Right atrium auricular region (tissue), 2 donors: ENCODE measurements around the gene ATRN. TPM values are rescaled to one million over a fixed set of nuclear protein-coding genes. Genes with fewer than 3 reads are reported as not detected.

ENCODE experiments used
- DNase-seq: peaks from one replicate; pipeline ENCODE4 v3.0.0-alpha.2; 2019; ENCODE audit warnings: low spot score
- H3K27ac ChIP-seq, 2 donors: fragments of 200-600 bp; sonication (generic); 1 replicate in 1 of 2; 2 replicates in 1 of 2; pipeline ENCODE4 v1.5.1; 2016 to 2019
- H3K27me3 ChIP-seq, 2 donors: fragments of 200-600 bp; sonication (generic); one replicate each; pipeline versions ENCODE4 v1.5.1 to v1.6.0; 2017 to 2019
- H3K36me3 ChIP-seq: fragments of 200-600 bp; sonication (generic); one replicate; pipeline ENCODE4 v1.5.1; 2016
- H3K4me1 ChIP-seq, 2 donors: fragments of 200-600 bp; sonication (generic); one replicate each; pipeline versions ENCODE4 v1.5.1 to v1.6.0; 2017 to 2019
- H3K4me3 ChIP-seq, 2 donors: fragments of 200-600 bp; sonication (generic); 1 replicate in 1 of 2; 2 replicates in 1 of 2; pipeline ENCODE4 v1.5.1; 2017 to 2019; ENCODE audit warnings: mild to moderate bottlenecking in 1 of 2, moderate library complexity in 1 of 2
- H3K9me3 ChIP-seq, 2 donors: fragments of 200-600 bp; sonication (generic); one replicate each; pipeline ENCODE4 v1.5.1; 2019
- CTCF ChIP-seq, 2 donors: fragments of 200-600 bp; sonication (generic); IDR thresholded peaks; one replicate each; pipeline ENCODE4 v1.5.1; 2019; ENCODE audit warnings: antibody characterized with exemption in 2 of 2
- total RNA-seq, 2 donors: library from RNA; depleted of rRNA; stranded (reverse); fragments of >200 nt; gene quantifications; one replicate each; pipeline ENCODE4 v1.1.0, GENCODE V29; 2016

ATRN gene
- total RNA-seq, 2 donors from 2014 or later, result 22.5 to 28.1 TPM

- no peaks in the 10 kb centered on the region for H3K9me3 ChIP-seq
- no peak for TF ChIP-seq CTCF (IDR thresholded peaks at IDR 0.05)
- H3K36me3 ChIP-seq, result no peaks in the 10 kb centered on the region
- peaks cover 0 to 48% of the 10 kb centered on the region in 2 donors for H3K4me1 ChIP-seq
- peak overlapping the region; percentile 38 to 44 for H3K27ac ChIP-seq
- no peak for DNase-seq
- peaks cover 0 to 3% of the 10 kb centered on the region in 2 donors for H3K27me3 ChIP-seq
- no peak overlapping the region for H3K4me3 ChIP-seq
Measured at GRCh38 chr20:3678198-3678597, 207.4 kb downstream of the ATRN start.

- no peak for DNase-seq
- H3K4me1 ChIP-seq, result peaks cover 0 to 48% of the 10 kb centered on the region in 2 donors
- H3K27me3 ChIP-seq, result peaks cover 0 to 3% of the 10 kb centered on the region in 2 donors
- TF ChIP-seq CTCF (IDR thresholded peaks at IDR 0.05), result no peak
- peak overlapping the region; percentile 78 to 85 for H3K27ac ChIP-seq
- no peaks in the 10 kb centered on the region for H3K9me3 ChIP-seq
- no peak overlapping the region for H3K4me3 ChIP-seq
- no peaks in the 10 kb centered on the region for H3K36me3 ChIP-seq
Measured at GRCh38 chr20:3678856-3679720, 208.3 kb downstream of the ATRN start.

GRCh38 chr20:3679749-3680700, 209.2 kb downstream of the ATRN start:
- Histone ChIP-seq H3K4me1 (peaks cover 0 to 48% of the 10 kb centered on the region in 2 donors), H3K27me3 (peaks cover 0 to 3% of the 10 kb centered on the region in 2 donors)

GRCh38 chr20:3680701-3681351, 210.0 kb downstream of the ATRN start:
- no peak for DNase-seq

More at GRCh38 chr20:3679749-3680700, 209.2 kb downstream of the ATRN start:
- no peak for TF ChIP-seq CTCF (IDR thresholded peaks at IDR 0.05)
- H3K27ac ChIP-seq, result peak overlapping the region; percentile 78 to 85
- no peaks in the 10 kb centered on the region for H3K36me3 ChIP-seq
- peak; percentile 76 for DNase-seq
- peak overlapping the region; percentile 48 to 61 for H3K4me3 ChIP-seq
- H3K9me3 ChIP-seq, result no peaks in the 10 kb centered on the region

More at GRCh38 chr20:3680701-3681351, 210.0 kb downstream of the ATRN start:
- Histone ChIP-seq H3K4me1 (peaks cover 0 to 48% of the 10 kb centered on the region in 2 donors), H3K36me3 (no peaks in the 10 kb centered on the region), H3K27ac (peak overlapping the region; percentile 78 to 85), H3K9me3 (no peaks in the 10 kb centered on the region), H3K4me3 (peak overlapping the region; percentile 48 to 61), H3K27me3 (peaks cover 0 to 3% of the 10 kb centered on the region in 2 donors)
- no peak for TF ChIP-seq CTCF (IDR thresholded peaks at IDR 0.05)
